ENCODE measurements around the gene SLMAP. TPM values are rescaled to one million over a fixed set of nuclear protein-coding genes. Genes with fewer than 3 reads are reported as not detected.

The SLMAP gene
- total RNA-seq, 4 donors from 2014 or later = 49.5 to 56.0 (median 51.0) TPM

DNA sequence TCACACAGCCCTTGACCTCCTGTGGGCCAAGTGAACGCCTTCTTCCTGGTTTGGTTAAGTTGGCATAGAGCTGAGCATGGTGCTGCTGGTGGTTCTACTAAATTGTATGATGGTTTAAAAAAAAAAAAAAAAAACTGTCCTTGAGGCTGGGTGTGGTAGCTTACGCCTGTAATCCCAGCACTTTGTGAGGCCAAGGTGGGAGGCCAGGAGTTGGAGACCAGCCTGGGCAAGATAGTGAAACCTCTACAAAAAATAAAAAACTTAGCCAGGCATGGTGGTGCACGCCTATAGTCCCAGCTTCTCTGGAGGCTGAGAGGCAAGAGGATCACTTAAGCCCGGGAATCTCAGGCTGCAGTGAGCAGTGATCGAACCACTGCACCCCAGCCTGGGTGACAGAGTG lies 193.2 kb downstream of the SLMAP start:
- WGBS, 2 donors = 48 to 71% methylated on average over 5 of the region's 5 CpGs

GRCh38 chr3:57949785-57950615 lies 193.9 kb downstream of the SLMAP start:
- DNase-seq (ENCODE audit: low spot score in 2 of 2) = no peak
- 66 to 73% methylated on average over 7 of the region's 7 CpGs for WGBS, 2 donors
- TF ChIP-seq POLR2A (IDR thresholded peaks at IDR 0.05) = no peak
- TF ChIP-seq, protein P1, sequence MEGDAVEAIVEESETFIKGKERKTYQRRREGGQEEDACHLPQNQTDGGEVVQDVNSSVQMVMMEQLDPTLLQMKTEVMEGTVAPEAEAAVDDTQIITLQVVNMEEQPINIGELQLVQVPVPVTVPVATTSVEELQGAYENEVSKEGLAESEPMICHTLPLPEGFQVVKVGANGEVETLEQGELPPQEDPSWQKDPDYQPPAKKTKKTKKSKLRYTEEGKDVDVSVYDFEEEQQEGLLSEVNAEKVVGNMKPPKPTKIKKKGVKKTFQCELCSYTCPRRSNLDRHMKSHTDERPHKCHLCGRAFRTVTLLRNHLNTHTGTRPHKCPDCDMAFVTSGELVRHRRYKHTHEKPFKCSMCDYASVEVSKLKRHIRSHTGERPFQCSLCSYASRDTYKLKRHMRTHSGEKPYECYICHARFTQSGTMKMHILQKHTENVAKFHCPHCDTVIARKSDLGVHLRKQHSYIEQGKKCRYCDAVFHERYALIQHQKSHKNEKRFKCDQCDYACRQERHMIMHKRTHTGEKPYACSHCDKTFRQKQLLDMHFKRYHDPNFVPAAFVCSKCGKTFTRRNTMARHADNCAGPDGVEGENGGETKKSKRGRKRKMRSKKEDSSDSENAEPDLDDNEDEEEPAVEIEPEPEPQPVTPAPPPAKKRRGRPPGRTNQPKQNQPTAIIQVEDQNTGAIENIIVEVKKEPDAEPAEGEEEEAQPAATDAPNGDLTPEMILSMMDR (IDR thresholded peaks at IDR 0.05) = no peak
- no peak overlapping the region for H3K4me3 ChIP-seq (ENCODE audit: low read depth, poor library complexity, severe bottlenecking)
- intact Hi-C loops (cut with DNase I; ENCODE audit: low total_unique reads) = no loop called here

More for the DNA sequence above, 193.2 kb downstream of the SLMAP start:
- H3K4me3 ChIP-seq (ENCODE audit: low read depth, poor library complexity, severe bottlenecking) = no peak overlapping the region
- no peak for DNase-seq (ENCODE audit: low spot score in 2 of 2)
- TF ChIP-seq, protein P1 (IDR thresholded peaks at IDR 0.05) = no peak
- no peak for TF ChIP-seq POLR2A (IDR thresholded peaks at IDR 0.05)
- intact Hi-C loops (cut with DNase I; ENCODE audit: low total_unique reads) = no loop called here

- intact Hi-C loops (cut with DNase I; ENCODE audit: low total_unique reads) = no loop called here
- TF ChIP-seq POLR2A (IDR thresholded peaks at IDR 0.05) = no peak
- TF ChIP-seq, protein P1 (IDR thresholded peaks at IDR 0.05) = no peak
- peak; percentile 68 to 90 for DNase-seq (ENCODE audit: low spot score in 2 of 2)
- 42 to 56% methylated on average over 8 of the region's 8 CpGs for WGBS, 2 donors
- H3K4me3 ChIP-seq (ENCODE audit: low read depth, poor library complexity, severe bottlenecking) = no peak overlapping the region
Observed at GRCh38 chr3:57951066-57951882, 195.2 kb downstream of the SLMAP start.

GRCh38 chr3:57952208-57952631 lies 196.1 kb downstream of the SLMAP start:
- 53 to 56% methylated on average over 4 of the region's 4 CpGs for WGBS, 2 donors

GRCh38 chr3:57952651-57953050 lies 196.5 kb downstream of the SLMAP start:
- intact Hi-C loops (cut with DNase I; ENCODE audit: low total_unique reads) = no loop called here
- 87 to 93% methylated on average over 5 of the region's 5 CpGs for WGBS, 2 donors
- TF ChIP-seq, protein P1 (IDR thresholded peaks at IDR 0.05) = no peak
- TF ChIP-seq POLR2A (IDR thresholded peaks at IDR 0.05) = no peak
- no peak for DNase-seq (ENCODE audit: low spot score in 2 of 2)
- H3K4me3 ChIP-seq (ENCODE audit: low read depth, poor library complexity, severe bottlenecking) = no peak overlapping the region

More at GRCh38 chr3:57952208-57952631, 196.1 kb downstream of the SLMAP start:
- intact Hi-C loops (cut with DNase I; ENCODE audit: low total_unique reads) = no loop called here
- TF ChIP-seq POLR2A (IDR thresholded peaks at IDR 0.05) = no peak
- TF ChIP-seq, protein P1 (IDR thresholded peaks at IDR 0.05) = no peak
- no peak for DNase-seq (ENCODE audit: low spot score in 2 of 2)
- no peak overlapping the region for H3K4me3 ChIP-seq (ENCODE audit: low read depth, poor library complexity, severe bottlenecking)

Measured in lower leg skin (tissue), 4 donors.